Measurements from ENCODE around the gene CDCA3. TPM values are rescaled to one million over a fixed set of nuclear protein-coding genes. Genes with fewer than 3 reads are reported as not detected.

The CDCA3 gene
- total RNA-seq, 4 donors from 2014 or later, result 0.25 to 4.4 (median 0.65) TPM

DNA sequence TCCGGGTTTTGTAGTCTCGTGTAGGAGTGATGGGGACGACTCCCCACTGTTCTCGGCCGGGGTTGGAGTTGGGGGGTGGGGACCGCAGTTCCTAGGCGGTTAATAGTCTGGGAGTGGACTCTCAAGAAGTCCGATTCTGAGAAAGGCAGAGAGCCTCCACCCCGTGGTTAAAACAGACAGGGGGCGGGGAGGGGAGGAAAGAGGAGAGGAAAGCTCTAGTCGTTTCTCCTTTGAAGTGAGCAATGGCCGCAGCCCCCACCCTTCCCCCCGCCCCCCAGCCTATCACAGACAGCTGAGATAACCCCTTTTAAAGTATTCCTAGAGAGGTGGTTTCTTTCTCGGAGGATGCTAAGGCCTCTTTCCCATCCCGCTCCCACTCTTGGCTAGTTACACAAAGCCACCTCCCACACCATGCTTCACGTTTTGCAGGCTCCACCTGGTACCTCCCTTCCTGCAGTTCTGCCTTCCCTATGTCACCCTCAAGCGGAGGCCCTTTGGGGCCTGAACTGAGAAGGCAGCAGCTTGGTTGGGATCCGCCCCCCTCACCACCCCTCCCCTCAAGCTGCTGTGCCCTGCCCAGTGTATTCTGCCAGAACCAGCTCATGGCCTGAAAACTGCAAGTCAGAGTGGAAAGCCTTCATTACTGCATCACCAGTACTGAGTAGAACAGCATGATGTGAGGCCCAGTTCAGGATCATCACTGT lies 1.7 kb upstream of the CDCA3 start:
- peaks cover 0 to 25% of the 10 kb centered on the region in 2 donors for H3K36me3 ChIP-seq
- H3K27me3 ChIP-seq, result no peaks in the 10 kb centered on the region
- intact Hi-C loops (cut with DNase I; ENCODE audit: low total_unique reads) (loop anchor here (1.0 to 10.0 kb wide), 4 partner anchors 14 to 298 kb away; partner anchors contain the start of genes IFFO1, TPI1 and ZNF384), in situ Hi-C loops (cut with MboI; ENCODE audit: low sequenced_read_pairs in 4 of 4) (no loop called here)
- ATAC-seq (no peak), DNase-seq (no peak)
- H3K9me3 ChIP-seq, result no peaks in the 10 kb centered on the region
- peak overlapping the region; percentile 78 to 97 (median 92) for H3K27ac ChIP-seq
- no peak for TF ChIP-seq POLR2A (IDR thresholded peaks at IDR 0.05)
- TF ChIP-seq, protein P1, sequence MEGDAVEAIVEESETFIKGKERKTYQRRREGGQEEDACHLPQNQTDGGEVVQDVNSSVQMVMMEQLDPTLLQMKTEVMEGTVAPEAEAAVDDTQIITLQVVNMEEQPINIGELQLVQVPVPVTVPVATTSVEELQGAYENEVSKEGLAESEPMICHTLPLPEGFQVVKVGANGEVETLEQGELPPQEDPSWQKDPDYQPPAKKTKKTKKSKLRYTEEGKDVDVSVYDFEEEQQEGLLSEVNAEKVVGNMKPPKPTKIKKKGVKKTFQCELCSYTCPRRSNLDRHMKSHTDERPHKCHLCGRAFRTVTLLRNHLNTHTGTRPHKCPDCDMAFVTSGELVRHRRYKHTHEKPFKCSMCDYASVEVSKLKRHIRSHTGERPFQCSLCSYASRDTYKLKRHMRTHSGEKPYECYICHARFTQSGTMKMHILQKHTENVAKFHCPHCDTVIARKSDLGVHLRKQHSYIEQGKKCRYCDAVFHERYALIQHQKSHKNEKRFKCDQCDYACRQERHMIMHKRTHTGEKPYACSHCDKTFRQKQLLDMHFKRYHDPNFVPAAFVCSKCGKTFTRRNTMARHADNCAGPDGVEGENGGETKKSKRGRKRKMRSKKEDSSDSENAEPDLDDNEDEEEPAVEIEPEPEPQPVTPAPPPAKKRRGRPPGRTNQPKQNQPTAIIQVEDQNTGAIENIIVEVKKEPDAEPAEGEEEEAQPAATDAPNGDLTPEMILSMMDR (IDR thresholded peaks at IDR 0.05 in 4 of 5, conservative IDR thresholded peaks at IDR 0.05 in 1 of 5), result no peak
- peaks cover 13 to 17% of the 10 kb centered on the region in 2 donors for H3K4me1 ChIP-seq
- peak overlapping the region; percentile 68 to 83 (median 74) for H3K4me3 ChIP-seq

GRCh38 chr12:6851921-6852650 lies 1.0 kb upstream of the CDCA3 start, which contains the start of gene USP5:
TSS of gene USP5 (plus strand) at chr12:6852150. CDS start at chr12:6852180, 30 bp downstream.
- TF ChIP-seq POLR2A (IDR thresholded peaks at IDR 0.05), result peak in 1 of 2 donors; percentile 64
- TF ChIP-seq, protein P1 (IDR thresholded peaks at IDR 0.05 in 4 of 5, conservative IDR thresholded peaks at IDR 0.05 in 1 of 5), result peak in 2 of 5 experiments; percentile 13 to 23
- in situ Hi-C loops (cut with MboI; ENCODE audit: low sequenced_read_pairs in 4 of 4), result no loop called here
- H3K27ac ChIP-seq, result peak within 1 kb of the TSS; percentile 86 to 97 (median 92)
- H3K4me1 ChIP-seq, result peaks cover 13 to 17% of the 10 kb centered on the region in 2 donors
- H3K27me3 ChIP-seq, result no peaks in the 10 kb centered on the region
- H3K36me3 ChIP-seq, result peaks cover 0 to 18% of the 10 kb centered on the region in 2 donors
- H3K9me3 ChIP-seq, result no peaks in the 10 kb centered on the region
- peak; percentile 85 to 88 for ATAC-seq
- DNase-seq, result peak; percentile 99
- intact Hi-C loops (cut with DNase I; ENCODE audit: low total_unique reads), result loop anchor here (1.0 to 10.0 kb wide), 6 partner anchors 15 to 297 kb away; partner anchors contain the start of genes COPS7A, IFFO1, MLF2 and TPI1
- peak within 1 kb of the TSS; percentile 68 to 83 (median 74) for H3K4me3 ChIP-seq

DNA sequence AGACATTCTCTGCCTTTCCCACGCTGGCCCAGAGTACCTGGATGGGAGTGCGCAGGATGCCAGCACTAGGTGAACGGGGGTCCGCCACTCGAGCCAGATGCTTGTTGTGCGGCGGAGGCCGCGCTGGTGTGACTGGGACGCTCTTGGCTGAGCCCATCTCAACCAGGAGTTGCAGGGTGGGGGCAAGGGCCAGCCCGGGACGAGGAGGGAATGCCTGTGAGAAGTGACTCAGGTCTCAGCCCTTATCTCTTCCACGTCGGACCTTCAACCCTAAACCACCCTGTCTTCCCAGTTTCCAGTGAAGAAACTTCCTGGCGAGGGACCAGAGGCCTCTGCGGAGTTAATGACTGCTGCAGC lies 312 bp downstream of the CDCA3 start:
- intact Hi-C loops (cut with DNase I; ENCODE audit: low total_unique reads) (loop anchor here (1.0 to 10.0 kb wide), 3 partner anchors 97 to 296 kb away; partner anchors contain the start of genes COPS7A, IFFO1 and MLF2), in situ Hi-C loops (cut with MboI; ENCODE audit: low sequenced_read_pairs in 4 of 4) (no loop called here)
- Histone ChIP-seq H3K27me3 (no peaks in the 10 kb centered on the region), H3K36me3 (peaks cover 0 to 4% of the 10 kb centered on the region in 2 donors), H3K27ac (peak overlapping the region; percentile 86 to 97 (median 92)), H3K4me1 (peaks cover 13 to 17% of the 10 kb centered on the region in 2 donors), H3K4me3 (peak overlapping the region; percentile 47 to 83 (median 72)), H3K9me3 (no peaks in the 10 kb centered on the region)
- no peak for TF ChIP-seq POLR2A (IDR thresholded peaks at IDR 0.05)
- TF ChIP-seq, protein P1 (IDR thresholded peaks at IDR 0.05 in 4 of 5, conservative IDR thresholded peaks at IDR 0.05 in 1 of 5), result no peak
- DNase-seq (no peak), ATAC-seq (no peak)

GRCh38 chr12:6849976-6850560 lies 1.0 kb downstream of the CDCA3 start:
- DNase-seq (no peak), ATAC-seq (no peak)
- in situ Hi-C loops (cut with MboI; ENCODE audit: low sequenced_read_pairs in 4 of 4), result loop anchor here in 1 of 4 donors (10.0 kb wide), 1 partner anchor 115 kb away; no protein-coding TSS in a partner anchor
- H3K4me1 ChIP-seq, result peaks cover 13 to 17% of the 10 kb centered on the region in 2 donors
- H3K4me3 ChIP-seq, result no peak overlapping the region
- H3K36me3 ChIP-seq, result no peaks in the 10 kb centered on the region
- H3K27me3 ChIP-seq, result no peaks in the 10 kb centered on the region
- H3K9me3 ChIP-seq, result no peaks in the 10 kb centered on the region
- TF ChIP-seq, protein P1 (IDR thresholded peaks at IDR 0.05 in 4 of 5, conservative IDR thresholded peaks at IDR 0.05 in 1 of 5), result no peak
- no peak for TF ChIP-seq POLR2A (IDR thresholded peaks at IDR 0.05)
- intact Hi-C loops (cut with DNase I; ENCODE audit: low total_unique reads), result loop anchor here (10.0 kb wide), 1 partner anchor 295 kb away; the partner anchor contains the start of gene IFFO1
- H3K27ac ChIP-seq, result no peak overlapping the region
